ENCODE data around the gene RBMS1.

DNA sequence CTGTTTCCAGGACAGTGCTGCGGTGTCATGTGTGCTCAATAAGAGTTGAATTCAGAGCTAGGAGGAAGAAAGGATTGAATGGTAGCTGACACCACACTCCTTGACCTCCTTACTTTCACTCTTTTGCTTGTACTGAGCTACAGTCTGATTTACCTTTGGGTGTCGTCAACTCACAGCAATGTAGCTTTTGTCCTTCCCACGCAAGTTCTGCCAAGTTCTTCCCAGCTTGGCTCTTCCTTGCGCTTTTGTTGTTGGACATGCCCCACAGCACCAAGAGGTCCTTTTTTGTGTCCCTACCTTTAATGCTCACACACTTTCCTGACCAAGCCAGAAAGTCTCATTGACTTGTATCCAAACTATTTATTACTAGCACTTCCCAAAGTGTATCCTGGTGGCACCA lies 255.2 kb downstream of the RBMS1 start:
- TF ChIP-seq, protein P1, sequence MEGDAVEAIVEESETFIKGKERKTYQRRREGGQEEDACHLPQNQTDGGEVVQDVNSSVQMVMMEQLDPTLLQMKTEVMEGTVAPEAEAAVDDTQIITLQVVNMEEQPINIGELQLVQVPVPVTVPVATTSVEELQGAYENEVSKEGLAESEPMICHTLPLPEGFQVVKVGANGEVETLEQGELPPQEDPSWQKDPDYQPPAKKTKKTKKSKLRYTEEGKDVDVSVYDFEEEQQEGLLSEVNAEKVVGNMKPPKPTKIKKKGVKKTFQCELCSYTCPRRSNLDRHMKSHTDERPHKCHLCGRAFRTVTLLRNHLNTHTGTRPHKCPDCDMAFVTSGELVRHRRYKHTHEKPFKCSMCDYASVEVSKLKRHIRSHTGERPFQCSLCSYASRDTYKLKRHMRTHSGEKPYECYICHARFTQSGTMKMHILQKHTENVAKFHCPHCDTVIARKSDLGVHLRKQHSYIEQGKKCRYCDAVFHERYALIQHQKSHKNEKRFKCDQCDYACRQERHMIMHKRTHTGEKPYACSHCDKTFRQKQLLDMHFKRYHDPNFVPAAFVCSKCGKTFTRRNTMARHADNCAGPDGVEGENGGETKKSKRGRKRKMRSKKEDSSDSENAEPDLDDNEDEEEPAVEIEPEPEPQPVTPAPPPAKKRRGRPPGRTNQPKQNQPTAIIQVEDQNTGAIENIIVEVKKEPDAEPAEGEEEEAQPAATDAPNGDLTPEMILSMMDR (conservative IDR thresholded peaks at IDR 0.05; ENCODE audit: low read length), result no peak
- TF ChIP-seq EZH2phosphoT487 (IDR thresholded peaks at IDR 0.05; ENCODE audit: borderline replicate concordance), result no peak
